Measurements from ENCODE around the gene NUP210L. TPM values are rescaled to one million over a fixed set of nuclear protein-coding genes. Genes with fewer than 3 reads are reported as not detected.
A peak's percentile ranks its signal among the peaks of the same experiment; 100 is the strongest.

The NUP210L gene
- polyA plus RNA-seq (ENCODE audit: insufficient read length in 3 of 3): under 1 TPM; 0.03 to 0.04 (median 0.04) TPM

GRCh38 chr1:154154534-154155191 is at the start of gene NUP210L:
NUP210L (minus strand) TSS chr1:154155073.
- peak in 1 of 3 donors; percentile 10 for DNase-seq (ENCODE audit: low read depth in 3 of 3, low spot score in 2 of 3)

- no peak for DNase-seq (ENCODE audit: low read depth in 3 of 3, low spot score in 2 of 3)
Measured at GRCh38 chr1:154199563-154199879, 44.6 kb upstream of the NUP210L start.

GRCh38 chr1:154198756-154199562 is 44.1 kb upstream of the NUP210L start:
- peak in 1 of 3 donors; percentile 57 for DNase-seq (ENCODE audit: low read depth in 3 of 3, low spot score in 2 of 3)

- no peak for DNase-seq (ENCODE audit: low read depth in 3 of 3, low spot score in 2 of 3)
Measured at GRCh38 chr1:154193821-154194220, 38.9 kb upstream of the NUP210L start.

- no peak for DNase-seq (ENCODE audit: low read depth in 3 of 3, low spot score in 2 of 3)
Measured at GRCh38 chr1:154192476-154192875, 37.6 kb upstream of the NUP210L start.

- DNase-seq (ENCODE audit: low read depth in 3 of 3, low spot score in 2 of 3): no peak
Measured at GRCh38 chr1:154191990-154192461, 37.2 kb upstream of the NUP210L start, which contains the start of gene TPM3. TPM3 (minus strand) TSS chr1:154192100; CDS start chr1:154192018, 82 bp downstream.

- no peak for DNase-seq (ENCODE audit: low read depth in 3 of 3, low spot score in 2 of 3)
Measured at GRCh38 chr1:154190550-154190949, 35.7 kb upstream of the NUP210L start.

- no peak for DNase-seq (ENCODE audit: low read depth in 3 of 3, low spot score in 2 of 3)
Measured at GRCh38 chr1:154186852-154187501, 32.1 kb upstream of the NUP210L start.

- no peak for DNase-seq (ENCODE audit: low read depth in 3 of 3, low spot score in 2 of 3)
Measured at GRCh38 chr1:154186177-154186576, 31.3 kb upstream of the NUP210L start.

GRCh38 chr1:154183046-154183915 is 28.4 kb upstream of the NUP210L start:
- DNase-seq (ENCODE audit: low read depth in 3 of 3, low spot score in 2 of 3): peak; percentile 84 to 91 (median 85)

- no peak for DNase-seq (ENCODE audit: low read depth in 3 of 3, low spot score in 2 of 3)
Measured at GRCh38 chr1:154182344-154183045, 27.6 kb upstream of the NUP210L start.

- no peak for DNase-seq (ENCODE audit: low read depth in 3 of 3, low spot score in 2 of 3)
Measured at GRCh38 chr1:154181944-154182343, 27.1 kb upstream of the NUP210L start.

GRCh38 chr1:154179946-154180687 is 25.2 kb upstream of the NUP210L start:
- no peak for DNase-seq (ENCODE audit: low read depth in 3 of 3, low spot score in 2 of 3)

GRCh38 chr1:154178911-154179811 is 24.3 kb upstream of the NUP210L start:
- no peak for DNase-seq (ENCODE audit: low read depth in 3 of 3, low spot score in 2 of 3)

GRCh38 chr1:154178013-154178412 is 23.1 kb upstream of the NUP210L start:
- DNase-seq (ENCODE audit: low read depth in 3 of 3, low spot score in 2 of 3): no peak

GRCh38 chr1:154176337-154176736 is 21.5 kb upstream of the NUP210L start:
- no peak for DNase-seq (ENCODE audit: low read depth in 3 of 3, low spot score in 2 of 3)

- no peak for DNase-seq (ENCODE audit: low read depth in 3 of 3, low spot score in 2 of 3)
Measured at GRCh38 chr1:154174654-154175053, 19.8 kb upstream of the NUP210L start.

- no peak for DNase-seq (ENCODE audit: low read depth in 3 of 3, low spot score in 2 of 3)
Measured at GRCh38 chr1:154171880-154172279, 17.0 kb upstream of the NUP210L start.
